H1 (cell line): ENCODE measurements around the gene TMEM30A. TPM values are rescaled to one million over a fixed set of nuclear protein-coding genes. Genes with fewer than 3 reads are reported as not detected.
A peak's percentile ranks its signal among the peaks of the same experiment; 100 is the strongest.

Experiments
- CTCF ChIA-PET: fragments of 300-600 bp; sonication (Branson Sonifier 250); formaldehyde crosslinking; loops from one replicate; lab custom pipeline; 2021; ENCODE audit not compliant: partially characterized antibody; lab: Charles Lee
- POLR2A ChIA-PET: fragments of 300-600 bp; sonication (Branson Sonifier 250); formaldehyde crosslinking; loops from one replicate; lab custom pipeline; 2021; ENCODE audit warnings: inconsistent platforms; ENCODE audit not compliant: partially characterized antibody; lab: Charles Lee
- DNase-seq, 2 experiments: peaks; one replicate each; pipeline versions ENCODE4 v3.0.0 to v3.0.0-alpha.2; 2010 to 2022; ENCODE audit warnings: low spot score in 2 of 2, low read depth in 1 of 2, mixed read lengths in 1 of 2
- FAIRE-seq: peaks from 2 replicates; lab custom pipeline; 2011; peaks lifted over from hg19 to GRCh38; lab: Jason Lieb, UNC
- H2AFZ ChIP-seq: 2 replicates; pipeline ENCODE4 v1.8.1; 2012; ENCODE audit warnings: low read length, inconsistent platforms
- H2AK5ac ChIP-seq: 2 replicates; pipeline ENCODE4 v1.6.1; 2013; ENCODE audit warnings: low read depth, low read length
- H2BK120ac ChIP-seq: replicated peaks from 2 replicates; pipeline ENCODE3; 2013; ENCODE audit warnings: low read depth, low read length, inconsistent platforms
- H2BK12ac ChIP-seq: 2 replicates; pipeline ENCODE4 v1.6.1; 2013; ENCODE audit warnings: low read depth, low read length
- H2BK15ac ChIP-seq: 2 replicates; pipeline ENCODE4 v1.6.1; 2013; ENCODE audit warnings: low read length
- H2BK20ac ChIP-seq: 2 replicates; pipeline ENCODE4 v1.6.1; 2013; ENCODE audit warnings: low read length
- H2BK5ac ChIP-seq: 2 replicates; pipeline ENCODE4 v1.6.1; 2013; ENCODE audit warnings: low read depth, low read length
- H3K14ac ChIP-seq: 2 replicates; pipeline ENCODE4 v1.6.1; 2013; ENCODE audit warnings: inconsistent platforms; ENCODE audit not compliant: insufficient read length
- H3K18ac ChIP-seq: 2 replicates; pipeline ENCODE4 v1.6.1; 2013; ENCODE audit warnings: low read length; ENCODE audit errors: extremely low read depth
- H3K23ac ChIP-seq: 2 replicates; pipeline ENCODE4 v1.6.1; 2013; ENCODE audit warnings: inconsistent platforms; ENCODE audit not compliant: insufficient read length
- H3K23me2 ChIP-seq: 2 replicates; pipeline ENCODE4 v1.6.1; 2013; ENCODE audit warnings: low read depth, low read length
- H3K27ac ChIP-seq: 2 replicates; pipeline ENCODE4 v1.6.1; 2011; ENCODE audit warnings: low read depth, low read length, inconsistent platforms
- H3K27me3 ChIP-seq, 4 experiments: replicated peaks in 1 of 4; 1 replicate in 1 of 4; 2 replicates in 3 of 4; pipeline versions ENCODE4 v1.6.1 to v1.8.1; 2011 to 2013; ENCODE audit warnings: low read length in 3 of 4, mild to moderate bottlenecking in 3 of 4, inconsistent platforms in 2 of 4, mixed read lengths in 2 of 4, moderate library complexity in 1 of 4; ENCODE audit not compliant: control insufficient read depth in 3 of 4, insufficient read depth in 3 of 4; ENCODE audit errors: extremely low read depth in 1 of 4
- H3K36me3 ChIP-seq, 4 experiments: 2 replicates each; pipeline versions ENCODE4 v1.6.1 to v1.8.1; 2011 to 2013; ENCODE audit warnings: mild to moderate bottlenecking in 4 of 4, low read length in 3 of 4, moderate library complexity in 2 of 4, control low read depth in 1 of 4, inconsistent platforms in 1 of 4; ENCODE audit not compliant: insufficient read depth in 4 of 4, control insufficient read depth in 2 of 4
- H3K4ac ChIP-seq: replicated peaks from 2 replicates; pipeline ENCODE3; 2013; ENCODE audit warnings: low read length, low read depth, mixed read lengths, inconsistent platforms; ENCODE audit not compliant: insufficient read length
- H3K4me1 ChIP-seq, 4 experiments: replicated peaks in 1 of 4; 1 replicate in 1 of 4; 2 replicates in 3 of 4; pipeline versions ENCODE4 v1.6.1 to v1.8.1; 2011 to 2013; ENCODE audit warnings: low read length in 3 of 4, inconsistent platforms in 2 of 4, mixed read lengths in 1 of 4; ENCODE audit not compliant: insufficient read depth in 4 of 4, control insufficient read depth in 3 of 4
- H3K4me2 ChIP-seq, 2 experiments: 2 replicates each; pipeline versions ENCODE4 v1.6.1 to v1.8.1; 2011 to 2013; ENCODE audit warnings: low read depth in 2 of 2, low read length in 2 of 2, control low read depth in 1 of 2, inconsistent platforms in 1 of 2, mild to moderate bottlenecking in 1 of 2; ENCODE audit not compliant: insufficient read depth in 1 of 2
- H3K4me3 ChIP-seq, 4 experiments: fragments of 200-600, 300-600 bp in 1 of 4; sonication (generic), shearing (Covaris generic), sonication (Bioruptor Twin) in 1 of 4; 2 replicates each; pipeline versions ENCODE4 v1.5.1 to v1.8.1; 2011 to 2016; ENCODE audit warnings: low read length in 4 of 4, low read depth in 3 of 4, control low read depth in 2 of 4, inconsistent platforms in 2 of 4, mild to moderate bottlenecking in 2 of 4, mixed read lengths in 1 of 4, moderate library complexity in 1 of 4; ENCODE audit not compliant: insufficient read depth in 2 of 4; ENCODE audit errors: extremely low read depth in 1 of 4
- H3K56ac ChIP-seq: replicated peaks from 2 replicates; pipeline ENCODE3; 2013; ENCODE audit warnings: low read depth, mild to moderate bottlenecking, mixed read lengths, low read length, inconsistent platforms; ENCODE audit not compliant: insufficient read length
- H3K79me1 ChIP-seq: 2 replicates; pipeline ENCODE4 v1.6.1; 2013; ENCODE audit warnings: low read depth, low read length, control low read depth
- H3K79me2 ChIP-seq, 2 experiments: 2 replicates each; pipeline versions ENCODE4 v1.6.1 to v1.8.1; 2012 to 2013; ENCODE audit warnings: low read length in 2 of 2, mild to moderate bottlenecking in 2 of 2, inconsistent platforms in 1 of 2; ENCODE audit not compliant: insufficient read depth in 2 of 2, control insufficient read depth in 1 of 2
- H3K9ac ChIP-seq, 4 experiments: replicated peaks in 1 of 4; 1 replicate in 1 of 4; 2 replicates in 3 of 4; pipeline versions ENCODE4 v1.6.1 to v1.8.1; 2011 to 2013; ENCODE audit warnings: low read depth in 3 of 4, low read length in 3 of 4, control low read depth in 2 of 4, mild to moderate bottlenecking in 2 of 4, moderate library complexity in 2 of 4, inconsistent platforms in 1 of 4; ENCODE audit errors: extremely low read depth in 1 of 4
- H3K9me3 ChIP-seq, 2 experiments: 2 replicates each; pipeline versions ENCODE4 v1.6.1 to v1.8.1; 2012 to 2013; ENCODE audit warnings: mild to moderate bottlenecking in 2 of 2, moderate library complexity in 2 of 2, control low read depth in 1 of 2, inconsistent platforms in 1 of 2, low read depth in 1 of 2, low read length in 1 of 2, mixed read lengths in 1 of 2; ENCODE audit not compliant: insufficient read depth in 2 of 2
- H4K20me1 ChIP-seq, 2 experiments: replicated peaks in 1 of 2; 2 replicates each; pipeline versions ENCODE3 to v1.8.1; 2011 to 2013; ENCODE audit warnings: inconsistent platforms in 2 of 2, low read length in 2 of 2, mild to moderate bottlenecking in 1 of 2; ENCODE audit not compliant: insufficient read depth in 2 of 2, control insufficient read depth in 1 of 2
- H4K5ac ChIP-seq: 2 replicates; pipeline ENCODE4 v1.6.1; 2013; ENCODE audit warnings: low read length, low read depth, mixed read lengths, inconsistent platforms; ENCODE audit not compliant: insufficient read length
- H4K8ac ChIP-seq: 2 replicates; pipeline ENCODE4 v1.8.0; 2013; ENCODE audit warnings: mild to moderate bottlenecking, moderate library complexity, low read length, inconsistent platforms; ENCODE audit not compliant: insufficient read depth; ENCODE audit errors: extremely low read depth
- H4K91ac ChIP-seq: replicated peaks from 2 replicates; pipeline ENCODE3; 2013; ENCODE audit warnings: low read length, mixed read lengths, inconsistent platforms; ENCODE audit not compliant: insufficient read length
- KDM1A ChIP-seq: fragments of 200-600, 300-600 bp; sonication (generic); IDR thresholded peaks from 2 replicates; pipeline ENCODE4 v1.7.1; 2016; ENCODE audit warnings: mild to moderate bottlenecking, low read length, borderline replicate concordance
- SIX5 ChIP-seq: IDR thresholded peaks from 2 replicates; pipeline ENCODE4 v1.6.1; 2011; ENCODE audit warnings: mild to moderate bottlenecking, low read depth, low read length
- WGBS, 2 experiments: shearing (Covaris generic) in 1 of 2; methylation state at CpG; one replicate each; pipeline versions ENCODE4 v1.1.6 to v1.1.7; 2013 to 2015; ENCODE audit warnings: low lambda C conversion rate in 2 of 2, mixed read lengths in 2 of 2, inconsistent platforms in 1 of 2, low coverage in 1 of 2, missing lambda C conversion rate in 1 of 2; ENCODE audit not compliant: insufficient replicate concordance in 2 of 2, insufficient coverage in 1 of 2, insufficient read length in 1 of 2; ENCODE audit errors: extremely low coverage in 1 of 2, missing lambda C conversion rate in 1 of 2; 5-methylcytosine and 5-hydroxymethylcytosine counted together
- polyA plus RNA-seq, 7 experiments: library from polyadenylated mRNA; depleted of rRNA in 3 of 7; stranded (reverse) in 5 of 7; unstranded in 2 of 7; fragments of >200 nt in 5 of 7; fragments of 200-250 nt in 2 of 7; gene quantifications; 1 replicate in 5 of 7; 2 replicates in 1 of 7; 4 replicates in 1 of 7; pipeline versions ENCODE4 v1.2.1 to v1.2.3, GENCODE V29; 2011 to 2013; ENCODE audit warnings: missing spikeins in 2 of 7, mixed read lengths in 2 of 7
- total RNA-seq: library from RNA; stranded (reverse); fragmentation: NEBNext Ultra II Directional; extraction: Animal tissue kit (Norgen Biotek cat#: 25700); gene quantifications from 2 replicates; pipeline ENCODE4 v1.2.1, GENCODE V29; 2021

The TMEM30A gene
- total and polyA plus RNA-seq, 2 of the 8 experiments (the other 6 are each of a cell fraction or from before 2014, with no cell fraction given), result 10.5 to 71.0 TPM

DNA sequence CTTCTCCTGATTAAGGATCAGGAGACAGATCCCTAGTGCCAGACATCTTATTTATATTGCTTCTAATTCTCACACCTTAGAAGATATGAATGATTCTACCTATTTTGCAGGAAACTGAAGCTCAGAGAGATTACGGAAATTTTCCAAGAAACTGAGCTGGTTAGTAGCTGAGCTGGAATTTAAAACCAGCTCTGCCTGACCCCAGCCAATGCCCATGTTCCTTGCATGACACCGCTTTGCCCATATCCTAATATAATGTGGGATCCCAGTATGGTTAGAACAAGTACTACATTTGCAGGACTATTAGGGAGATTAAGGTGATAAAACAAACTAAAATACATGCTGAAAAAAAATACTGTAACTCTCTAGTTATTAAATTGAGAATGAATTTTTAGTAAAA is 1.9 kb downstream of the TMEM30A start:
- Histone ChIP-seq H2AK5ac (no peak overlapping the region), H4K20me1 (peaks cover 2 to 4% of the 10 kb centered on the region in 2 experiments), H2BK20ac (no peak overlapping the region), H3K79me2 (peaks cover 21 to 67% of the 10 kb centered on the region in 2 experiments), H3K9me3 (no peaks in the 10 kb centered on the region), H3K9ac (no peak overlapping the region), H3K23me2 (no peaks in the 10 kb centered on the region), H3K18ac (no peak overlapping the region), H3K4me3 (peak overlapping the region; percentile 10 to 99 (median 45); a peak in 5 of 8 replicates), H3K23ac (no peak overlapping the region), H3K4me1 (peaks cover 0 to 15% (median 1%) of the 10 kb centered on the region in 4 experiments; a peak in 2 of 7 replicates), H3K4me2 (peak overlapping the region; percentile 45 to 92), H4K8ac (no peak overlapping the region), H3K36me3 (no peaks in the 10 kb centered on the region), H3K27me3 (no peaks in the 10 kb centered on the region), H3K14ac (no peak overlapping the region), H3K56ac (no peak overlapping the region), H3K27ac (no peak overlapping the region), H2AFZ (no peak overlapping the region), H2BK12ac (no peak overlapping the region), H2BK15ac (no peak overlapping the region), H3K79me1 (0 out of 2 replicates have a peak, but pooled peaks cover 3% of the 10 kb centered on the region), H3K4ac (no peak overlapping the region), H4K91ac (no peak overlapping the region), H2BK5ac (no peak overlapping the region), H2BK120ac (no peak overlapping the region), H4K5ac (no peak overlapping the region)
- DNase-seq (no peak), FAIRE-seq (no peak)
- 52% methylated on average over 2 of the region's 2 CpGs; no CpG with 5 or more reads in 1 of the 2 experiments for WGBS, 2 experiments
- POLR2A ChIA-PET, result interaction anchor here (0.9 to 1.2 kb wide), 2 partner anchors 39 to 48 kb away, joined by 3 to 6 read pairs; partner anchors contain the start of gene COX7A2
- TF ChIP-seq SIX5, result no peak
- TF ChIP-seq KDM1A, result no peak
- CTCF ChIA-PET, result interaction anchor here (1.2 to 8.7 kb wide), 3 partner anchors 10 to 72 kb away, joined by 3 to 66 read pairs (median 4); no protein-coding TSS in a partner anchor
